ENCODE results near the gene CLIC6.

DNA sequence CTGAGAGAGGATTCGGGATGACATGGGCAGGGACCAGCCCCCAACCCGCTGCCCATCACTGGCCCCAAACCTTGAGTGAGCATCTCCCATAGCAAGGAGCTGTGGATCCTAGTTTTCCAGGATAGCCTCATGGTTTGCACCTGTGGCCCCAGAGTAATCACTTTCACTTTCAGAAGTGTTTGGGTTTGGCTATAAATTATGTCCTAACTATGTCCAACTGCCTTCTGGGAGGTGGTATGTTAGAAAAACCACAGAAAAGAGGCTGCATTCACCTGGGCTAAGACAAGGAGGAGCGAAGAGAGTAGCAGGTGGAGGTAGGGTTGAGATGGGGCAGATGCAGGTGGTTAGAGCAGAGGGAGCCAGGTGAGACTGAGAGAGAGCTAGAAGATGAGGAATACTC, 19.4 kb upstream of the CLIC6 start:
- TF ChIP-seq, protein P1, sequence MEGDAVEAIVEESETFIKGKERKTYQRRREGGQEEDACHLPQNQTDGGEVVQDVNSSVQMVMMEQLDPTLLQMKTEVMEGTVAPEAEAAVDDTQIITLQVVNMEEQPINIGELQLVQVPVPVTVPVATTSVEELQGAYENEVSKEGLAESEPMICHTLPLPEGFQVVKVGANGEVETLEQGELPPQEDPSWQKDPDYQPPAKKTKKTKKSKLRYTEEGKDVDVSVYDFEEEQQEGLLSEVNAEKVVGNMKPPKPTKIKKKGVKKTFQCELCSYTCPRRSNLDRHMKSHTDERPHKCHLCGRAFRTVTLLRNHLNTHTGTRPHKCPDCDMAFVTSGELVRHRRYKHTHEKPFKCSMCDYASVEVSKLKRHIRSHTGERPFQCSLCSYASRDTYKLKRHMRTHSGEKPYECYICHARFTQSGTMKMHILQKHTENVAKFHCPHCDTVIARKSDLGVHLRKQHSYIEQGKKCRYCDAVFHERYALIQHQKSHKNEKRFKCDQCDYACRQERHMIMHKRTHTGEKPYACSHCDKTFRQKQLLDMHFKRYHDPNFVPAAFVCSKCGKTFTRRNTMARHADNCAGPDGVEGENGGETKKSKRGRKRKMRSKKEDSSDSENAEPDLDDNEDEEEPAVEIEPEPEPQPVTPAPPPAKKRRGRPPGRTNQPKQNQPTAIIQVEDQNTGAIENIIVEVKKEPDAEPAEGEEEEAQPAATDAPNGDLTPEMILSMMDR (IDR thresholded peaks at IDR 0.05), result no peak
- no peak for TF ChIP-seq POLR2AphosphoS5 (IDR thresholded peaks at IDR 0.05)

All from prostate gland (tissue), 2 donors.